GM18502 (cell line): ENCODE measurements around the gene DARS2.
"Not testable (repeated sequence)": the region's sequence is repeated elsewhere in the genome, so short reads cannot be mapped to it uniquely, and the experiment has no call there.

ENCODE experiments used
- ATAC-seq: cut with Tn5 transposase; IDR thresholded peaks from one replicate; pipeline ENCODE4 v1.9.1; 2021; ENCODE audit warnings: mild to moderate bottlenecking; ENCODE audit not compliant: unreplicated experiment, poor library complexity

DARS2 gene

DNA sequence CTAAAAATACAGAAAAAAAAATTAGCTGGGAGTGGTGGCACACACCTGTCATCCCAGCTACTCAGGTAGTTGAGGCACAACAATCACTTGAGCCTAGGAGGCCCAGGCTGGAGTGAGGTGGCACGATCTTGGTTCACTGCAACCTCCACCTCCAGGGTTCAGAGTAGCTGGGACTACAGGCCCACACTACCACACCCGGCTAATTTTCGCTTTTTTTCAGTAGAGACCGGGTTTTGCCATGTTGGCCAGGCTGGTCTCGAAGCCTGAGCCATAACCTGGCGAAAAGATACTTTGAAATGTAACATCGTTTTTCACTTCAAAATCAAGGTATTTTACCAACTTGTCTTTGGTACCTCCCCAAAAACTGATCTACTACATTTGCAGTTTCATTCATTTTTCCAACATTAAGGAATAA lies 37.3 kb downstream of the DARS2 start:
- no peak for ATAC-seq

DNA sequence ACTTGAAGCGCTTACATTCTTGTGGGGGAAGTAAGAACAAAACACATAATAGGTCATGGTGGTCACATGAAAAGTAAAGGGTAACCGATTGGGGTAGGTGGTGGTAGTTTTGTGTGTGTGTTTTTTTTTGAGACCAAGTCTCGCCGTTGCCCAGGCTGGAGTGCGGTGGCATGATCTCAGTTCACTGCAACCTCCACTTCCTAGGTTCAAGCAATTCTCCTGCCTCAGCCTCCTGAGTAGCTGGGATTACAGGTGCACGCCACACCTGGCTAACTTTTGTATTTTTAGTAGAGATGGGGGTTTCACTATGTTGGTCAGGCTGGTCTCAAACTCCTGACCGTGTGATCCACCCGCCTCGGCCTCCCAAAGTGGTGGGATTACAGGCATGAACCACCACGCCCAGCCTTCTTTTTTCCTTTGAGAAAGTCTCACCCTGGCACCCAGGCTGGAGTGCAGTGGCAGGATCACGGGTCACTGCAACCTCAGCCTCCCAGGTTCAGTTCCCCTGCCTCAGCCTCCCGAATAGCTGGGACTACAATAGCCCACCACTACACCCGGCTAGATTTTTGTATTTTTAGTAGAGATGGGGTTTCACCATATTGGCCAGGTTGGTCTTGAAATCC lies 37.8 kb downstream of the DARS2 start:
- not testable (repeated sequence) for ATAC-seq

DNA sequence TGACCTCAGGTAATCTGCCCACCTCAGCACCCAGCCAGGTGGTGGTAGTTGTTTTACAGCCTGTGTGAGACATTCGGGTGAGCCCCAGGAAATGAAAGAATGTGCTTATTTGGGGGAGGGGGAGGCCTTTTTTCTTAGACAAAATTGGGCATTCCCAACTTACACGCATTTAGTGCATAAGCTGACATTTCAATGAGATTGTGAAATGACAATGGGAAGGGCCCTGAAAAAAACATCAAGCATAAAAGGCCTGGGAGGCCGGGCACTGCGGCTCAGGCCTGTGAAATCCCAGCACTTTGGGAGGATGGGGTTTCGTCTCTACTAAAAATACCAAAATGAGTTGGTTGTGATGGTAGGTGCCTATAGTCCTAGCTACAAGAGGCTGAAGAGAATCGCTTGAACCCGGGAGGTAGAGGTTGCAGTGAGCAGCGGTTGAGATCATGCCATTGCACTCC lies 38.3 kb downstream of the DARS2 start:
- no peak for ATAC-seq

DNA sequence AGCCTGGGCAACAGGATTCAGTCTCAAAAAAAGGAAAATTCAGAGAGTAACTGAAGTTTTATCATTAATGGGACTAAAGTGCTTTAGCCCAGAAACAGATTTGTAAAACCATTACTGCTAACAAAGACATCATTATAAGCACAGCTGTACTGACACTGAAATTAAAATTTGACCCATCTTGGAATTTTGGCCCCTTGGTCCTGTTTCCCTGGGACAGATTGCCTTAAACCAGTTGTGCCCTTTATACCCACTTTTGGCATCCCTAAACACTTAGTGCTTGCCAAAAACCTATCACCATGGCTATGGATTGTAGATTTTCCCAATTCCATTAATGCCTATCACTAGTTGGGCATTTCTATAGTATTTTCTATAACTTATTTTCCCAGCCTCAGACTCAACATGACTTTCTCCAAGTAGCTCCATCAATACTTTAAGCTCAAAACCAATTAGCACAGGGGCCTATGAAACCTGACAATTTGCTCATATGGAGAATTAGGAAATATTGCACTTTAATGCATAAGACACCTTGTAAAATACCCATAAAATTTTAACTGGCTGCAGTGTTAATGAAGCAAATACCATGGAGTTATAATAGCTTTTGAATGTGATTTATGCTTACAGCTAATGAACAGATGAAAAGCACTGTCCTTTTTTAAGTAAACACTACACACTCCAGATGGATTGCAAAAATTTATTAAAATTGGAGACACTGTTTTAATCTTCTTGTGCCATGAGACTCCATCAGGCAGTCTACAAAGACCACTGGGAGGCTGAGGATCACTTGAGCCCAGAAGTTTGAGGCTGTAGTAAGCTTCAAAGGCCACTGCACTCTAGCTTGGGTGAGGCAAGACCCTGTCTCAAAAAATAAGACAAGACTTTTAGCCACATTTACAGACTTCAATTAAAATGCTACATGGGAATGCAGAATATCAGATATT lies 39.0 kb downstream of the DARS2 start:
- no peak for ATAC-seq

DNA sequence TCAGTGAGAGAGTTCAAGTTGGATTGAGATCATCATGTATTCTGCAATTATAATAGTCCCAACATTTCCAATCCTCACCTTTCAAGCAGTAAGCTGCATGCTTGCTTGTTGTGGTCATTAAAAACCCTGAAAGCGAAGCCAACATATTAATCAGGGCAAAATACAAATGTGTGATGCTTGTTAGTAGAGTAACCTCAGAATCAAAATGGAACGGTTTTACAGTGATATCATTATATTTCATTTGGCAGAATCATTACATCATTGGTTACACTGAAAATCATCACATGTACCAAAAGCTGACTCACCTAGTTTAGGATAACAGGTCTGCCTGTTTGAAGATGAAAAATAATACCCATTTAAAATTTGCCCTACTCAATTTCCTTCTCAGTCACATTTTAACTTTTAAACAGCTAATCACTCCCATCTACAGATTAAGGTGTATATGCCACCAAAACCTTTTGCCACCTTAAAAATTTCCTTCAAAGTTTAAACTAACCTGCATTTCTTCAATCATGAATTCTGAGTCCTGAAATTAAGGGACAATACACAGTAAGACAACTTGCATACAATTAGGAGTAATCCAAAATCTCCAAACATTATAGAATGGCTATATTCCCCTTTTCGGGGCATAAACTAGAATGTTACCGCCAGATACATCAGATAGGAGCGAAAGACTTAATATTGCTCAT lies 39.9 kb downstream of the DARS2 start:
- ATAC-seq, result no peak

DNA sequence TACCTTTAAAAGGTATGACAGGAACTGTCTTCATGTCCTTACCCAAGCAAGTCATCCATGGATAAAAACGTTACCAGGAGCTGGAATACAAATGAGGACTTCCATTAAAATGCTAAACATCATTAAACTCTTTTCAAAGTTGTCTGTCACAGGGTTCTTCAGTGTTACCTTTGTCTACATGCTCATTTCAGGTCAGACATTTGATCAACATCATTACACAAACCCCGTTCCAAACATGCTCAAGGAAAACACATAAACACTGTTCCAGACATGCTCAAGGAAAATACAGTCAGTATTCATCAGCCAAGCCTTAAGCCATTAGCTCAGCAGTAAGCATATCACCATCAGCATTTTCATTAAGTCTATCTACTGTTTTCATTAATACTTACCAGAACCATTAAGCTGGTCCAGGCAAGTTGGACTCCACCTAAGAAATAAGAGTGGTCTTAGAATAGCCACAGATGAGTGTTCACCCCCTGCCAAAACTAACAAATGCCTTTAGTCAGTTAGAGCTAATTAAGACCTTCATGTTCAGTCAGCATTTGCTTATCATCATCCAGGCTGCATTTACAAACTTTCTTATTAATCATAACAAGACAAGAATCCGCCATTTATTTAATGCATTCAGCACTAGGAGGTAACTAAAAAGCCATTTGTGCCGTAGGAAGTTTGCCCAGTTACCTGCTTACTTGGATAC lies 41.1 kb downstream of the DARS2 start:
- ATAC-seq, result no peak

DNA sequence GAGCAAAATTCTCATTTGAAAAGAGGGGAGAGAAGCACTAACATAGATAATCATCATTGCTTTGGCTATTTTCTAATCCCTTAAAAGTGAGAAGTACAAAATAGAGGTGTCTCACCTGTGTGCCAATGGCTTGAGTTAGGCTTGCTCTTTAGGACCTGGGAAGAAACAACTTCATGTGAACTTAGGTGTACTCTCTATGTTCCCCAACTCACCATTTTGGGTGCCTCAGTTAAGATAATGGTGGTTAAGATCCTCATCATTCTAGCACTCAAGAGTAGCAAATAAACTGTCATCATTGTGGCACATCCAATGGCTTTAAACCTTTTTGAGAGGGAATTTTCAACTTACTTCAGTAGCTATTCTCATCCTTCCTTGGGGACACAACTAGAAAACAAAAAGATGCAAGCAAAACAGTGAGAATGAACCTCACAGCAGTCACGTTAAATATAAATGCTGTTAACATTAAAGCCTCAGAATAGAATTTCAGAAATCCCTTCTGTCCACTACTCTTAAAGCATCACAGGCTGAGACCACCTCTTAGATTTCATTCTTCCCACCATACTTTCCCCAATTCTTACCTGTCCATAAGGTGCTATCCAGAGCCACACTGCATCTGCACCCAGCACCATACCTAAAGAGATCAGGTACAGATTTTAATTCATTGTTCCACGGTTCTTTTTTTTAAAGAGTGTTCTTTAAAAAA lies 42.1 kb downstream of the DARS2 start:
- ATAC-seq, result no peak

DNA sequence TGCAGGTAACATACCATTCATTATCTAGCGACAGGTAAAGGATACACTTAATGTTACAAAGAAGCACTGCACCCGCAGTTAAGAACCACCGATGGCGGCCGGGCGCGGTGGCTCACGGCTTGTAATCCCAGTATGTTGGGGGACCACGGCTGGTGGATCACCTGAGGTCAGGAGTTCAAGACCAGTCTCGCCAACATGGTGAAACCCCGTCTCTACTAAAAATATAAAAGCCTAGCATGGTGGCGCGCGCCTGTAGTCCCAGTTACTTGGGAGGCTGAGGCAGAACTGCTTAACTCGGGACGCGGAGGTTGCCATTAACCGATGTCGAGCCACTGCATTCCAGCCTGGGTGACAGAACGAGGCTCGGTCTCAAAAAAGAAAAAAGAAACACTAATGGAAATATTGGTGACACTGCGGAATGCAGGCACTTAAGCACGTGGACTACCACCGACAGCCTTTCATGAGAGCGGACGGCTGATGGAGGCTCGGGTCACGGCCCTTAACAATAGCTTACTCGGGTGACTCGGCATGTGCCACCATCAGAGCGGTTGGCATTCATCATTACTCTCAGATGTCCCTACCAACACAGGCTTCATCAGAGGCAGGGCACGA lies 42.8 kb downstream of the DARS2 start:
- no peak for ATAC-seq

DNA sequence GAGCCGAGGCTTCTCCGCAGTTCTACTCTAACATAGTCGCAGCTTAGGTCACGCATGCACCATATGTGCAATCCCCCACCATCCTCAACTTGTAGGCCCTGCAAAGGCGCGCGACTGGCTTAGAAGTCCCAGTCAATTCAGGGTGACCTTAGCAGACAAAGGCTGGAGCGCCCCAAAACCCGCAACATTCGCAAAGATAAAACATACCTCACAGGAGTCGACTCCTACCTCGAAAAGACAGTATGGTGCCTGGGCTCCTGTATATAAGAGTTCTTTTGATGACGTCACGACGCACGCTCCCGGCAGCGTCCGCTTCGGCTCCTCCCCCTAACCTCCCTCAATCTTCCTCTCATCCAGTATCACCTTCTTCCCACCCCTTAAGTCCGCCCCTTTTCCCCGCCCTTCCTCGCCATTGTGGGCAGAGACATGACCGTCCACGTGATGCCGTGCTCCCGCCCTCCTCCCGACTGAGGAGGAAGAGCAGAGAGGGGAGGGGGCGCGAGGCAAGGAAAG lies 43.3 kb downstream of the DARS2 start, which contains the start of gene GAS5:
Gene GAS5, minus strand, starts transcription at position 237 of the 513 bp plus-strand sequence.
- ATAC-seq, result peak; percentile 77

DNA sequence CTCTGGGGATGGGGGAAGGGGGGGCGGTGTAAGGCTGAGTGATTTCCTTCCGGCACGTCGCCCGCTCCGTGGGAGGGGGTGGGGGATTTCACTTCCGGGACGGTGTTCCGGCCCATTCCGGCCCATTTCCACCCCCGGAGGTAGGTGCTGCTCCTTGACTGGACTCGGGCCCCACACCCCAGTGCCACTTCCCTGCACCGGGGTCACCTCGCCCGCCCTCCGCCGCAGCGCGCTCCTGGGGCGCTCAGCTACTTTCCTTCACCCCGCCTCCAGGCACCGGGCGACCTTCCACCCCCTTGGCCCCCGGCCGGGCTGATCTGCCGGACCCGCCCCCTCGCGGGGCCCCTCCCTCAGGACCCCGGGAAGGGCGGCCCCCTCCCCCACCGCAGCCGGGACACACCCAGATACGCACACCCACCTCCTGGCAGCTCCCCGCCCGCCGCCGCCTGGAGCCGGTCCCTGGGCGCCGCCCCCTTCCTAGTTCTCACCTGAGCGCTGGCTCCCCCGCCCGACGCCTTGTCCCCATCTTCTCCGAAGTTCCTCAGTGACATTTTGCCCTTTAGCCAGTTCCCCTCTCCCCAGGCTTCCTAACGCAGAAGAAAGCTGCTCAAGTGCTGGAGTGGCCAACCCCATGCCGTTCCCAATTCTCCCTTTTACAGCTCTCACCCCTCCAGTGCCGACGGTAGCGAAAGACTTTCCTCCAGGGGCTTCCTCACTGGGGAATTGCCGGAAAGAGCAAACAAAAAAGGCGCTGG lies 44.0 kb downstream of the DARS2 start, which contains the start of gene ZBTB37:
Gene ZBTB37, plus strand, starts transcription at position 115 of the 755 bp plus-strand sequence. CDS start 1,846 bp downstream, outside the sequence.
- ATAC-seq, result peak; percentile 61

DNA sequence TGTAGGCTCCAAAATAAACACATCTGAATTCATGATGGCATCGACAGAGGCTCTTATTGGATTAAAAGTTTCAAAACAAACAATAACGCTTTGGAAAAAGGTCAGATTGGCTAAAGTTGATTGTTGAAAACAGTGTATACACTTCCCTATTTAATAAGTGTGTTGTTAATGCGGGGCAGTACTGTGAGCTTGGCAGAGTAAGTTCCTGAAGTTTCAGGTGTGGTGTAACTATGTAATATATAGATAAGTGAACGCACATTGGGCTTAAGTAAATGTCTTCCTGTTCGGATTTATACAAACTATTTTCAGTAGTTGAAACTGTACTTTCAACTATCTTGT lies 44.5 kb downstream of the DARS2 start:
- no peak for ATAC-seq

DNA sequence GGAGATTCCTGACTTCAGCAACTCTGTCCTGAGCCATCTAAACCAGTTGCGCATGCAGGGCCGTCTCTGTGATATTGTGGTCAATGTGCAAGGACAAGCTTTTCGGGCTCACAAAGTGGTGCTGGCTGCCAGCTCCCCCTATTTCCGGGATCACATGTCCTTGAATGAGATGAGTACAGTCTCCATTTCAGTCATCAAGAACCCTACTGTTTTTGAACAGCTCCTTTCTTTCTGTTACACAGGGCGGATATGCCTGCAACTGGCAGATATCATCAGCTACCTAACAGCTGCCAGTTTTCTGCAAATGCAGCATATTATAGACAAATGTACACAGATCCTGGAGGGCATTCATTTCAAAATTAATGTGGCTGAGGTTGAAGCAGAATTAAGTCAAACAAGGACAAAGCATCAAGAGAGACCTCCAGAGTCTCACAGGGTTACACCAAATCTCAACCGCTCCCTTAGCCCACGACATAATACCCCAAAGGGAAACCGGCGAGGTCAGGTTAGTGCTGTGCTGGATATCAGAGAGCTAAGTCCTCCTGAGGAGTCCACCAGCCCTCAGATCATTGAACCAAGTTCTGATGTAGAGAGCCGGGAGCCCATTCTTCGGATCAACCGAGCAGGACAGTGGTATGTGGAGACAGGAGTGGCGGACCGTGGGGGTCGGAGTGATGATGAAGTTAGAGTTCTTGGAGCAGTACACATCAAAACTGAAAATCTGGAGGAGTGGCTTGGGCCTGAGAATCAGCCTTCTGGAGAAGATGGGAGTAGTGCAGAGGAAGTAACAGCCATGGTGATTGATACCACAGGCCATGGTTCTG lies 46.0 kb downstream of the DARS2 start:
- no peak for ATAC-seq

DNA sequence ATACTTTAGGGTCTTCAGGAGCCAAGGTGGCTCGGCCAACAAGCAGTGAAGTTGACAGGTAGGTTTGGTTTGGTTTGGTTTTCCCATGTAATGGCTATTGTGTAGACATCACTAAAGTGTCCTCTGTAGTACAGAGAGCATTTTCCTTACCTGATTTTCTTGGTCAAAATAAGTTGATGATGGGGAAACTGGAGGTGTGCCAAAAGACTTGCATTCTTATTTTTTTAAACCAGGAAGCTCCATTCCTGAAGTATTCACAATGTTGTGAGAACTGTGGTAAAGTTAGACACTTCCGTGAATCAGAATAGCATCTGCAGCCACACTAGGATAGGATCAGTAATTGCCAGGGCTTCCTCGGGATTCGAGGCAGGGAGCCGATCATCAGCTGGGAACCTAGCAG lies 46.6 kb downstream of the DARS2 start:
- no peak for ATAC-seq

DNA sequence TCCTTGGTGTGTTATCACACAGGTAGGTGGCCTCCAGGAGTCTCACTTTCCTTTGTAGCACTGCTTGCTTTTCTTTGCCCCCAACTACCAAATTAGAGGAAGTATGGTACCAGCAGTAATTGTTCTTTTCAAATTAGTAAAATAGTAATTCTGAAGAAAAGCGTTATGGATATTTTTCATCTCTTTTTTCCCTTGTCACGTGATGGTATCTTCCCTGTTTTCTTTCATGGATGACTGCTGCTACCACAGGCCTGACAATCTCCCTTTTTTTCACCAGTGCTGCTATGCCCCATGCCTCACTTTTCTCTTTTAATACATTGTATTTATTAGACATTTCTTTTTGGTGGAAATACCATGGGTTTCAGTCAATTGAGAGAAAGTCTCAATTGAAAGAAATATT lies 47.0 kb downstream of the DARS2 start:
- no peak for ATAC-seq

DNA sequence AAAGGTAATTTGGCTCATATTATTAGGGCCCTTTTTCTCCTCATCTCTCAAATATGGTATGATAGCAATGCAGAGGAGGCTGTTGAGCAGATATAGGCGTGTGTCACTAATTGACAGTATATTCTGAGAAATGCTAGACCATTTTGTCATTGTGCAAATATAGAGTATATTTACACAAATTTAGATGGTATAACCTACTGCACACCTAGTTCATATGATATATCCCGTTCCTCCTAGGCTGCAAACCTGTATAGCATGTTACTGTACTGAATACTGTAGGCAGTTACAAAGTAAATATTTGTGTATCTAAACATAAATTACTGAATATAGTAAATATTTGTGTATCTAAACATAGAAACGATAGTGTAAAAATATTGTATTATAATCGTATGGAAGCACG lies 52.3 kb downstream of the DARS2 start:
- ATAC-seq, result no peak

DNA sequence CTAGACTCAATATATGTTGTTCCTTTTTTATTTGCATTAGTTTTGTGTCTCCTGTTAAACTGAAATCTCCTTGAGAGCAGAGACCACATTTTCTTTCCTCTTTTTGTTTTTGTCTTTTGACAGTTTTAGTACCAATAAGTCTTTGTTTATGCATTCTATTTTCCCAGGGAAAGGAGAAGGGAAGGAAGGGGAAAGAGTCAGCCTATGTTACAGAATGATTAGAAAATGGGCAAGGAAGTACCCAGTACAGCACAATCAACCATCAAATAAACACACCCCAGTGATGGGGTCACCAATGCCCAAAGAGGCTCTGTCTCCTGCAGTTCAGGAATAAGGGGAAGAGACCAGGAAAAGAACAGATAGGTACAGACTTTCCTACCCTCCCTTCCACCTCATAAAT lies 53.8 kb downstream of the DARS2 start:
- no peak for ATAC-seq

DNA sequence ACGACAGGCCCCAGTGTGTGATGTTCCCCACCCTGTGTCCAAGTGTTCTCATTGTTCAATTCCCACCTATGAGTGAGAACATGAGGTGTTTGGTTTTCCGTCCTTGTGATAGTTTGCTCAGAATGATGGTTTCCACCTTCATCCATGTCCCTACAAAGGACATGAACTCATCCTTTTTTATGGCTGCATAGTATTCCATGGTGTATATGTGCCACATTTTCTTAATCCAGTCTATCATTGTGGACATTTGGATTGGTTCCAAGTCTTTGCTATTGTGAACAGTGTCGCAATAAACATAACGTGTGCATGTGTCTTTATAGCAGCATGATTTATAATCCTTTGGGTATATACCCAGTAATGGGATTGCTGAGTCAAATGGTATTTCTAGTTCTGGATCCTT lies 56.6 kb downstream of the DARS2 start:
- not testable (repeated sequence) for ATAC-seq

DNA sequence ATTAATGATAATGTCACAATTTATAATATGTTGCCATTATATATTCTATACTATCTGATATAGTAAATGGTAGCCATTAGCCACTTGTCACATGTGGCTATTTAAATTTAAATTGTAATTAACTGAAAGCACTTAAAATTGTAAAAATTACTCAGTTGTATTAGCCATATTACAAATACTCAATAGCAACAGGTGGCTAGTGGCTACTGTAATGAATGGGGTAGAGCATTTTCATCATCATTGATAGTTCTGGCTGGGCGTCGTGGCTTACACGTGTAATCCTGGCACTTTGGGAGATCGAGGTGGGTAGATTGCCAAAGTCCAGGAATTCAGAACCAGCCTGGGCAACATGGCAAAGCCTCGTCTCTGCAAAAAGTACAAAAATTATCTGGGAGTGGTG lies 60.2 kb downstream of the DARS2 start:
- ATAC-seq, result no peak
